HL-60 (cell line): ENCODE data around the gene SMIM44.

ENCODE experiments used
- CTCF ChIP-seq: IDR thresholded peaks from one replicate; pipeline ENCODE4 v1.5.1; 2011; ENCODE audit warnings: low read length, control low read depth, inconsistent platforms; ENCODE audit not compliant: insufficient read depth
- GABPA ChIP-seq: IDR thresholded peaks from 2 replicates; pipeline ENCODE4 v1.6.1; 2012; ENCODE audit warnings: low read depth
- POLR2AphosphoS5 ChIP-seq: IDR thresholded peaks from 2 replicates; pipeline ENCODE4 v1.6.1; 2012; ENCODE audit warnings: low read depth
- REST ChIP-seq: IDR thresholded peaks from 2 replicates; pipeline ENCODE4 v1.6.1; 2012; ENCODE audit warnings: low read depth; ENCODE audit not compliant: insufficient replicate concordance
- SPI1 ChIP-seq: IDR thresholded peaks from 2 replicates; pipeline ENCODE4 v1.6.1; 2012; ENCODE audit warnings: low read depth, mild to moderate bottlenecking, borderline replicate concordance

- no peak for TF ChIP-seq REST
- no peak for TF ChIP-seq GABPA
- no peak for TF ChIP-seq CTCF
- TF ChIP-seq POLR2AphosphoS5, result no peak
- TF ChIP-seq SPI1, result no peak
These were observed 14.7 kb upstream of the SMIM44 start for GRCh38 chr19:3497757-3498520.
